Fibroblast of lung (primary cell): ENCODE results near the gene INSC. TPM values are rescaled to one million over a fixed set of nuclear protein-coding genes. Genes with fewer than 3 reads are reported as not detected.

ENCODE experiments used
- DNase-seq, 2 donors: peaks; one replicate each; pipeline versions ENCODE4 v3.0.0 to v3.0.0-alpha.2; 2010; ENCODE audit warnings: low read depth in 2 of 2
- H2AFZ ChIP-seq: 2 replicates; pipeline ENCODE4 v1.5.1; 2012; ENCODE audit warnings: low read length, control low read depth, inconsistent platforms
- H3K27ac ChIP-seq: 2 replicates; pipeline ENCODE4 v1.5.1; 2011; ENCODE audit warnings: low read length, control low read depth; ENCODE audit not compliant: insufficient read depth
- H3K27me3 ChIP-seq: 2 replicates; pipeline ENCODE4 v1.5.1; 2011; ENCODE audit warnings: mild to moderate bottlenecking, low read length; ENCODE audit not compliant: control insufficient read depth, insufficient read depth
- H3K36me3 ChIP-seq: 2 replicates; pipeline ENCODE4 v1.5.1; 2011; ENCODE audit warnings: low read length; ENCODE audit not compliant: control insufficient read depth, insufficient read depth
- H3K4me1 ChIP-seq: 2 replicates; pipeline ENCODE4 v1.5.1; 2011; ENCODE audit warnings: low read length; ENCODE audit not compliant: control insufficient read depth, insufficient read depth; ENCODE audit errors: extremely low read depth
- H3K4me2 ChIP-seq: 2 replicates; pipeline ENCODE4 v1.5.1; 2011; ENCODE audit warnings: low read length, control low read depth; ENCODE audit not compliant: insufficient read depth; ENCODE audit errors: extremely low read depth
- H3K4me3 ChIP-seq, 4 experiments: fragments of 200-600 bp in 1 of 4; sonication (generic) in 1 of 4; replicated peaks in 1 of 4; 2 replicates each; pipeline ENCODE4 v1.5.1; 2011 to 2016; ENCODE audit warnings: low read length in 4 of 4, low read depth in 3 of 4, mild to moderate bottlenecking in 3 of 4, control low read depth in 2 of 4, inconsistent platforms in 1 of 4, mixed read lengths in 1 of 4; ENCODE audit not compliant: insufficient read depth in 1 of 4; ENCODE audit errors: control extremely low read depth in 1 of 4
- H3K79me2 ChIP-seq: 2 replicates; pipeline ENCODE4 v1.5.1; 2012; ENCODE audit warnings: mild to moderate bottlenecking, low read length, inconsistent platforms; ENCODE audit not compliant: control insufficient read depth, insufficient read depth
- H3K9ac ChIP-seq: 2 replicates; pipeline ENCODE4 v1.5.1; 2011; ENCODE audit warnings: mild to moderate bottlenecking, low read length, control low read depth; ENCODE audit not compliant: insufficient read depth
- H3K9me3 ChIP-seq: 2 replicates; pipeline ENCODE4 v1.5.1; 2012; ENCODE audit warnings: low read depth, low read length; ENCODE audit not compliant: control insufficient read depth, insufficient read depth
- H4K20me1 ChIP-seq: 2 replicates; pipeline ENCODE4 v1.5.1; 2011; ENCODE audit warnings: low read length; ENCODE audit not compliant: control insufficient read depth, insufficient read depth; ENCODE audit errors: extremely low read depth
- CTCF ChIP-seq, 2 donors: IDR thresholded peaks in 1 of 2; conservative IDR thresholded peaks in 1 of 2; 1 replicate in 1 of 2; 2 replicates in 1 of 2; pipeline ENCODE4 v1.5.1; 2011 to 2012; ENCODE audit warnings: low read length in 2 of 2, control low read depth in 1 of 2, inconsistent platforms in 1 of 2, low read depth in 1 of 2, mild to moderate bottlenecking in 1 of 2
- EZH2 ChIP-seq: IDR thresholded peaks from 2 replicates; pipeline ENCODE4 v1.5.1; 2012; ENCODE audit warnings: low read length, control low read depth, mild to moderate bottlenecking; ENCODE audit errors: missing control alignments
- polyA plus RNA-seq, 2 donors: library from polyadenylated mRNA; depleted of rRNA in 1 of 2; stranded (reverse) in 1 of 2; unstranded in 1 of 2; fragments of >200 nt; gene quantifications; 2 replicates each; pipeline ENCODE4 v1.2.1, GENCODE V29; 2011 to 2012; ENCODE audit warnings: missing spikeins in 1 of 2
- total RNA-seq: library from RNA; depleted of rRNA; stranded (reverse); fragments of >200 nt; gene quantifications from 2 replicates; pipeline ENCODE4 v1.2.1, GENCODE V29; 2014

The INSC gene
- total and polyA plus RNA-seq, 2 donors (not counting 1 experiment from before 2014, with no cell fraction given): 0.90 to 8.3 TPM

GRCh38 chr11:15108592-15109130 lies 6.1 kb upstream of the INSC start:
- Histone ChIP-seq H3K79me2 (no peaks in the 10 kb centered on the region), H4K20me1 (no peaks in the 10 kb centered on the region), H3K36me3 (no peaks in the 10 kb centered on the region), H3K4me3 (no peak overlapping the region), H3K27ac (no peak overlapping the region), H2AFZ (no peak overlapping the region), H3K4me2 (no peak overlapping the region), H3K4me1 (peaks cover 18% of the 10 kb centered on the region), H3K9ac (no peak overlapping the region), H3K9me3 (no peaks in the 10 kb centered on the region), H3K27me3 (no peaks in the 10 kb centered on the region)
- DNase-seq: no peak
- TF ChIP-seq EZH2: no peak
- TF ChIP-seq CTCF (conservative IDR thresholded peaks at IDR 0.05 in 1 of 2, IDR thresholded peaks at IDR 0.05 in 1 of 2; ENCODE audit: low read depth in 1 of 2, low read length in 2 of 2): no peak

- TF ChIP-seq CTCF (conservative IDR thresholded peaks at IDR 0.05 in 1 of 2, IDR thresholded peaks at IDR 0.05 in 1 of 2; ENCODE audit: low read depth in 1 of 2, low read length in 2 of 2): no peak
- TF ChIP-seq EZH2: no peak
Observed at GRCh38 chr11:15109602-15110001, 5.1 kb upstream of the INSC start.

GRCh38 chr11:15111215-15111614 lies 3.5 kb upstream of the INSC start:
- no peak for TF ChIP-seq EZH2
- TF ChIP-seq CTCF (conservative IDR thresholded peaks at IDR 0.05 in 1 of 2, IDR thresholded peaks at IDR 0.05 in 1 of 2; ENCODE audit: low read depth in 1 of 2, low read length in 2 of 2): no peak
- Histone ChIP-seq H3K27me3 (no peaks in the 10 kb centered on the region), H3K9me3 (no peaks in the 10 kb centered on the region), H3K79me2 (no peaks in the 10 kb centered on the region), H3K27ac (no peak overlapping the region), H4K20me1 (no peaks in the 10 kb centered on the region), H3K9ac (no peak overlapping the region), H2AFZ (no peak overlapping the region), H3K4me3 (no peak overlapping the region), H3K36me3 (no peaks in the 10 kb centered on the region), H3K4me2 (no peak overlapping the region), H3K4me1 (peaks cover 13% of the 10 kb centered on the region)
- no peak for DNase-seq

More at GRCh38 chr11:15109602-15110001, 5.1 kb upstream of the INSC start:
- Histone ChIP-seq H3K27me3 (no peaks in the 10 kb centered on the region), H3K9me3 (no peaks in the 10 kb centered on the region), H3K4me3 (no peak overlapping the region), H4K20me1 (no peaks in the 10 kb centered on the region), H3K27ac (no peak overlapping the region), H3K79me2 (no peaks in the 10 kb centered on the region), H2AFZ (no peak overlapping the region), H3K4me2 (no peak overlapping the region), H3K4me1 (peaks cover 18% of the 10 kb centered on the region), H3K36me3 (no peaks in the 10 kb centered on the region), H3K9ac (no peak overlapping the region)
- DNase-seq: no peak
